ENCODE data around the gene IL12RB1.

DNA sequence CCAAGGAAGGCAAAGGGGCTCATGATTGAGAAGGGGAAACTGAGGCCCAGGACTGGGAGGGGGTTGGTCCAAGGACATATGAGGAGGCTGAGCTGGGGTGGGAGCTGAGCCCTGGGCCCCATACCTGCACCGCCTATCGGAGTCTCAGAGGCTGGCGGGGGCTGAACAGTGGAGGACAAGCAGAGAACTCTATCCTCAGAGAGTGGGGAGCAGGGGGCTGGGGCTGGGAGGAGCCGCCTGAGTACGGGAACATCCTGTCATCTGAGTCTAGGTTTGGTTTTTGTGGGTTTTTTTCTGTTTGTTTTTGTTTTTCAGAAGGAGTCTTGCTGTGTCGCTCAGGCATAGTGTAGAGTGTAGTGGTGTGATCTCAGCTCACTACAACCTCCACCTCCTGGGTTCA, 72.5 kb downstream of the IL12RB1 start:
- TF ChIP-seq POLR2A (IDR thresholded peaks at IDR 0.05): no peak
- TF ChIP-seq, protein P1, sequence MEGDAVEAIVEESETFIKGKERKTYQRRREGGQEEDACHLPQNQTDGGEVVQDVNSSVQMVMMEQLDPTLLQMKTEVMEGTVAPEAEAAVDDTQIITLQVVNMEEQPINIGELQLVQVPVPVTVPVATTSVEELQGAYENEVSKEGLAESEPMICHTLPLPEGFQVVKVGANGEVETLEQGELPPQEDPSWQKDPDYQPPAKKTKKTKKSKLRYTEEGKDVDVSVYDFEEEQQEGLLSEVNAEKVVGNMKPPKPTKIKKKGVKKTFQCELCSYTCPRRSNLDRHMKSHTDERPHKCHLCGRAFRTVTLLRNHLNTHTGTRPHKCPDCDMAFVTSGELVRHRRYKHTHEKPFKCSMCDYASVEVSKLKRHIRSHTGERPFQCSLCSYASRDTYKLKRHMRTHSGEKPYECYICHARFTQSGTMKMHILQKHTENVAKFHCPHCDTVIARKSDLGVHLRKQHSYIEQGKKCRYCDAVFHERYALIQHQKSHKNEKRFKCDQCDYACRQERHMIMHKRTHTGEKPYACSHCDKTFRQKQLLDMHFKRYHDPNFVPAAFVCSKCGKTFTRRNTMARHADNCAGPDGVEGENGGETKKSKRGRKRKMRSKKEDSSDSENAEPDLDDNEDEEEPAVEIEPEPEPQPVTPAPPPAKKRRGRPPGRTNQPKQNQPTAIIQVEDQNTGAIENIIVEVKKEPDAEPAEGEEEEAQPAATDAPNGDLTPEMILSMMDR (IDR thresholded peaks at IDR 0.05): no peak
